Endothelial cell of umbilical vein (primary cell): ENCODE data around the gene GLI1. TPM values are rescaled to one million over a fixed set of nuclear protein-coding genes. Genes with fewer than 3 reads are reported as not detected.

ENCODE experiments used
- BruUV-seq: library from RNA; stranded (reverse); fragments of 400-500 nt; replicated peaks from 2 replicates; lab custom pipeline; 2021; lab: Mats Ljungman, UMichigan
- CTCF ChIA-PET: fragments of 300-600, 350-600 bp; sonication (Branson Sonifier 250); formaldehyde crosslinking; loops from one replicate; lab custom pipeline; 2021; ENCODE audit warnings: antibody characterized with exemption, inconsistent platforms; lab: Charles Lee
- POLR2A ChIA-PET: fragments of 300-600, 350-600 bp; sonication (Branson Sonifier 250); formaldehyde crosslinking; loops from one replicate; lab custom pipeline; 2021; ENCODE audit warnings: antibody characterized with exemption, inconsistent platforms; lab: Charles Lee
- DNase-seq: peaks from one replicate; pipeline ENCODE4 v3.0.0-alpha.2; 2011; ENCODE audit warnings: low read depth, low spot score
- FAIRE-seq: peaks from 2 replicates; lab custom pipeline; 2011; peaks lifted over from hg19 to GRCh38; lab: Jason Lieb, UNC
- H2AFZ ChIP-seq: 2 replicates; pipeline ENCODE4 v1.6.0; 2012; ENCODE audit warnings: low read depth, low read length, control low read depth, inconsistent platforms
- H3K27ac ChIP-seq: 2 replicates; pipeline ENCODE4 v1.5.1; 2011; ENCODE audit warnings: low read depth, mild to moderate bottlenecking, control low read depth, low read length, moderate library complexity; ENCODE audit not compliant: insufficient read depth
- H3K27me3 ChIP-seq, 2 experiments: 2 replicates each; pipeline versions ENCODE4 v1.6.0 to v1.6.1; 2011; ENCODE audit warnings: low read length in 2 of 2, mixed read lengths in 1 of 2; ENCODE audit not compliant: control insufficient read depth in 2 of 2, insufficient read depth in 2 of 2
- H3K36me3 ChIP-seq, 2 experiments: 2 replicates in 1 of 2; 3 replicates in 1 of 2; pipeline ENCODE4 v1.5.1; 2011; ENCODE audit warnings: low read length in 2 of 2, mild to moderate bottlenecking in 1 of 2, moderate library complexity in 1 of 2; ENCODE audit not compliant: control insufficient read depth in 2 of 2, insufficient read depth in 2 of 2; ENCODE audit errors: extremely low read depth in 1 of 2
- H3K4me1 ChIP-seq: 3 replicates; pipeline ENCODE4 v1.5.1; 2011; ENCODE audit warnings: mild to moderate bottlenecking, low read length; ENCODE audit not compliant: control insufficient read depth, insufficient read depth; ENCODE audit errors: extremely low read depth
- H3K4me2 ChIP-seq: 2 replicates; pipeline ENCODE4 v1.6.1; 2011; ENCODE audit warnings: low read length, control low read depth, mixed read lengths; ENCODE audit not compliant: insufficient read depth
- H3K4me3 ChIP-seq, 3 experiments: fragments of 200-600 bp in 1 of 3; sonication (generic), shearing (Covaris generic) in 1 of 3; replicated peaks in 1 of 3; 2 replicates each; pipeline ENCODE4 v1.5.1; 2011 to 2016; ENCODE audit warnings: control low read depth in 3 of 3, low read length in 3 of 3, mild to moderate bottlenecking in 2 of 3, inconsistent platforms in 1 of 3, low read depth in 1 of 3, moderate library complexity in 1 of 3; ENCODE audit not compliant: insufficient read depth in 1 of 3
- H3K79me2 ChIP-seq: 2 replicates; pipeline ENCODE4 v1.6.0; 2012; ENCODE audit warnings: low read length, inconsistent platforms; ENCODE audit not compliant: control insufficient read depth, insufficient read depth
- H3K9ac ChIP-seq: replicated peaks from 2 replicates; pipeline ENCODE3; 2011; ENCODE audit warnings: low read length, control low read depth; ENCODE audit not compliant: insufficient read depth; ENCODE audit errors: extremely low read depth
- H3K9me1 ChIP-seq: replicated peaks from 3 replicates; pipeline ENCODE4 v1.6.0; 2011; ENCODE audit warnings: mild to moderate bottlenecking, low read length; ENCODE audit not compliant: control insufficient read depth, insufficient read depth; ENCODE audit errors: extremely low read depth
- H3K9me3 ChIP-seq: replicated peaks from 2 replicates; pipeline ENCODE4 v1.5.1; 2012; ENCODE audit warnings: low read length, inconsistent platforms; ENCODE audit not compliant: control insufficient read depth, insufficient read depth
- H4K20me1 ChIP-seq: replicated peaks from 2 replicates; pipeline ENCODE3; 2011; ENCODE audit warnings: mild to moderate bottlenecking, low read length; ENCODE audit not compliant: control insufficient read depth, insufficient read depth; ENCODE audit errors: extremely low read depth
- EZH2 ChIP-seq: IDR thresholded peaks from 2 replicates; pipeline ENCODE4 v1.6.1; 2012; ENCODE audit warnings: borderline replicate concordance, low read depth, mild to moderate bottlenecking, moderate library complexity, low read length, inconsistent platforms; ENCODE audit not compliant: severe bottlenecking
- FOS ChIP-seq: IDR thresholded peaks from 2 replicates; pipeline ENCODE4 v1.6.1; 2011; ENCODE audit warnings: mild to moderate bottlenecking, low read length, moderate library complexity, borderline replicate concordance; ENCODE audit not compliant: insufficient read depth
- POLR2A ChIP-seq: IDR thresholded peaks from 2 replicates; pipeline ENCODE4 v1.6.1; 2012; ENCODE audit warnings: low read depth, mild to moderate bottlenecking, control low read depth, low read length
- POLR2AphosphoS5 ChIP-seq: IDR thresholded peaks from 2 replicates; pipeline ENCODE4 v1.6.1; 2012; ENCODE audit warnings: low read depth, mild to moderate bottlenecking, control low read depth, low read length, moderate library complexity; ENCODE audit not compliant: insufficient read depth
- dilution Hi-C: fragments of 300-500 bp; cut with MboI; formaldehyde crosslinking; loops from one replicate; pipeline ENCODE4 v1.15.0; 2019; ENCODE audit warnings: low sequenced_read_pairs; ENCODE audit not compliant: extremely low pct_ligation_motif_present
- intact Hi-C: fragments of 100-400 bp; cut with micrococcal nuclease; formaldehyde crosslinking; loops from one replicate; pipeline ENCODE4 v1.10.0; 2022
- polyA plus RNA-seq, 4 experiments: library from polyadenylated mRNA; depleted of rRNA in 3 of 4; stranded (reverse) in 3 of 4; unstranded in 1 of 4; fragments of >200 nt; gene quantifications; 2 replicates each; pipeline versions ENCODE4 v1.2.1 to v1.2.3, GENCODE V29; 2011 to 2012; ENCODE audit warnings: missing spikeins in 1 of 4
- total RNA-seq: library from RNA; stranded (reverse); gene quantifications from 2 replicates; pipeline ENCODE4 v1.2.3, GENCODE V29; 2021
- TF ChIP-seq, protein P1 (sequence below), 2 donors: IDR thresholded peaks; 1 replicate in 1 of 2; 2 replicates in 1 of 2; pipeline ENCODE4 v1.5.1; 2011; ENCODE audit warnings: low read length in 2 of 2, mild to moderate bottlenecking in 2 of 2, moderate library complexity in 2 of 2, control low read depth in 1 of 2, inconsistent platforms in 1 of 2, low read depth in 1 of 2; ENCODE audit not compliant: insufficient read depth in 1 of 2; ENCODE audit errors: extremely low read depth in 1 of 2

GLI1 gene
- total and polyA plus RNA-seq, 2 donors (not counting 3 experiments of a cell fraction or from before 2014, with no cell fraction given), result 0.10 to 0.29 TPM

- peak overlapping the region; percentile 84 for H2AFZ ChIP-seq
- peak overlapping the region; percentile 79 for H3K4me2 ChIP-seq
- H3K27ac ChIP-seq, result peak overlapping the region; percentile 25
- FAIRE-seq (no peak), DNase-seq (no peak)
- no peaks in the 10 kb centered on the region for H3K9me3 ChIP-seq
- ChIA-PET CTCF (interaction anchor here (0.6 to 2.0 kb wide), 43 partner anchors 10 to 1485 kb away, joined by 3 to 27 read pairs (median 4); partner anchors contain the start of genes ARHGAP9, DDIT3, RAB5B and SHMT2), POLR2A (interaction anchor here (1.1 kb wide), 1 partner anchor 62 kb away, joined by 3 read pairs; the partner anchor contains the start of gene DDIT3)
- TF ChIP-seq POLR2A (no peak), FOS (no peak)
- TSS peak; percentile 78 for BruUV-seq
- H3K79me2 ChIP-seq, result no peaks in the 10 kb centered on the region
- dilution Hi-C loops (no loop called here), intact Hi-C loops (loop anchor here (1.0 to 2.0 kb wide), 2 partner anchors 30 to 162 kb away; partner anchors contain the start of gene MARS1)
- no peaks in the 10 kb centered on the region for H3K9me1 ChIP-seq
- peaks cover 14% of the 10 kb centered on the region for H3K4me1 ChIP-seq
- H3K27me3 ChIP-seq, result peaks cover 5 to 9% of the 10 kb centered on the region in 2 experiments
- H3K36me3 ChIP-seq, result no peaks in the 10 kb centered on the region
- no peaks in the 10 kb centered on the region for H4K20me1 ChIP-seq
- peak overlapping the region in 2 of 3 experiments; percentile 37 to 63 for H3K4me3 ChIP-seq
- peak overlapping the region; percentile 36 for H3K9ac ChIP-seq
Measured at GRCh38 chr12:57458665-57459054, 925 bp upstream of the GLI1 start.

DNA sequence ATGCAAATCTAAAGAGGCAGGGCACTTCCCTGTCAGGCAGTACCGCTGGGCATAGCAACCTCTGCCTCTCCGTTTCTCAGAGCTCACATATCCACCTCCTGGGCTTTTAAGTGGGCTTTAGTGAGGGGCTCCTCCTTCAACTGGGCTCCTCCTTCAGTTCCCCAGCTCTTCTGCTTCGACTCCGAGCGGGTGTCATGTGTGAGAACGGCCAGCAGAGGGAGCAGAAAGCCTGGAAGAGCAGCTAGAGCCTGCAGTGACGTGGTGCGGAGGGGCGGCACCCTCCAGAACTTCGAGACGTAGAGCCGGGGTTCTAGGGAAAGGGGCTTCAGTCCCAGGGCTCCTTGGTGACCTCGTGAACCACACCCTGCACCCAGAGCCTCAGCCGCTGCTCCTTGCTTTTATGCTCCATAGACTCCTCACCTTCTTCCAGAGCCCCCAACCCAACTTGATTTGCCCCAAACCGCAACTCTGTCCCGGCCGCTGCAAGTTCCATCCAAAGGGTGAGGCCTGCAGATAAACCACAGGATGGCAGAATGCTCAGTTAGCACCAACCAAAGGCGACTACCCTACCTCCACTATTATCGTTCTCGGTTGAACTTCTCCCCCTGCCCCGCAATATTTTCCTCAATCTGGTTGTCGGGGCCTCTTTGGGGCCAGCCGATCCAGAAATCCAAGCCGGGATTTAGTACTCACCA is 383 bp upstream of the GLI1 start:
- no peaks in the 10 kb centered on the region for H4K20me1 ChIP-seq
- peaks cover 14% of the 10 kb centered on the region for H3K4me1 ChIP-seq

More for the DNA sequence above, 383 bp upstream of the GLI1 start:
- peak; percentile 63 for TF ChIP-seq POLR2A
- TF ChIP-seq, protein P1, sequence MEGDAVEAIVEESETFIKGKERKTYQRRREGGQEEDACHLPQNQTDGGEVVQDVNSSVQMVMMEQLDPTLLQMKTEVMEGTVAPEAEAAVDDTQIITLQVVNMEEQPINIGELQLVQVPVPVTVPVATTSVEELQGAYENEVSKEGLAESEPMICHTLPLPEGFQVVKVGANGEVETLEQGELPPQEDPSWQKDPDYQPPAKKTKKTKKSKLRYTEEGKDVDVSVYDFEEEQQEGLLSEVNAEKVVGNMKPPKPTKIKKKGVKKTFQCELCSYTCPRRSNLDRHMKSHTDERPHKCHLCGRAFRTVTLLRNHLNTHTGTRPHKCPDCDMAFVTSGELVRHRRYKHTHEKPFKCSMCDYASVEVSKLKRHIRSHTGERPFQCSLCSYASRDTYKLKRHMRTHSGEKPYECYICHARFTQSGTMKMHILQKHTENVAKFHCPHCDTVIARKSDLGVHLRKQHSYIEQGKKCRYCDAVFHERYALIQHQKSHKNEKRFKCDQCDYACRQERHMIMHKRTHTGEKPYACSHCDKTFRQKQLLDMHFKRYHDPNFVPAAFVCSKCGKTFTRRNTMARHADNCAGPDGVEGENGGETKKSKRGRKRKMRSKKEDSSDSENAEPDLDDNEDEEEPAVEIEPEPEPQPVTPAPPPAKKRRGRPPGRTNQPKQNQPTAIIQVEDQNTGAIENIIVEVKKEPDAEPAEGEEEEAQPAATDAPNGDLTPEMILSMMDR (IDR thresholded peaks at IDR 0.05; ENCODE audit: extremely low read depth in 1 of 2, insufficient read depth in 1 of 2, low read depth in 1 of 2, low read length in 2 of 2), result peak; percentile 96 to 97
- no peak for TF ChIP-seq EZH2
- TF ChIP-seq FOS, result no peak
- TF ChIP-seq POLR2AphosphoS5, result no peak
- peak overlapping the region; percentile 36 for H3K9ac ChIP-seq
- no peaks in the 10 kb centered on the region for H3K79me2 ChIP-seq
- H3K27me3 ChIP-seq, result peaks cover 5 to 10% of the 10 kb centered on the region in 2 experiments
- H3K9me3 ChIP-seq, result no peaks in the 10 kb centered on the region
- intact Hi-C loops, result loop anchor here (1.0 to 2.0 kb wide), 2 partner anchors 29 to 162 kb away; partner anchors contain the start of gene MARS1
- H3K4me2 ChIP-seq, result peak overlapping the region; percentile 79
- ChIA-PET POLR2A (interaction anchor here (1.1 kb wide), 1 partner anchor 62 kb away, joined by 3 read pairs; the partner anchor contains the start of gene DDIT3), CTCF (interaction anchor here (0.6 to 2.0 kb wide), 46 partner anchors 9 to 1485 kb away, joined by 3 to 27 read pairs (median 4); partner anchors contain the start of genes ARHGAP9, B4GALNT1, DDIT3 and RAB5B)
- H3K9me1 ChIP-seq, result no peaks in the 10 kb centered on the region
- H3K27ac ChIP-seq, result peak overlapping the region; percentile 25
- BruUV-seq, result no TSS peak
- H3K36me3 ChIP-seq, result no peaks in the 10 kb centered on the region
- dilution Hi-C loops, result no loop called here
- peak; percentile 97 for FAIRE-seq
- peak overlapping the region; percentile 37 to 63 (median 55) for H3K4me3 ChIP-seq
- H2AFZ ChIP-seq, result peak overlapping the region; percentile 92
- DNase-seq, result peak; percentile 93
